Inflammatory macrophage treated with lipopolysaccharide for 1 hour (primary cell): ENCODE data around the gene CD9.

Experiments used
- DNase-seq, 2 donors: peaks; one replicate each; pipeline ENCODE4 v3.0.0-alpha.2; 2020 to 2022

The CD9 gene

DNA sequence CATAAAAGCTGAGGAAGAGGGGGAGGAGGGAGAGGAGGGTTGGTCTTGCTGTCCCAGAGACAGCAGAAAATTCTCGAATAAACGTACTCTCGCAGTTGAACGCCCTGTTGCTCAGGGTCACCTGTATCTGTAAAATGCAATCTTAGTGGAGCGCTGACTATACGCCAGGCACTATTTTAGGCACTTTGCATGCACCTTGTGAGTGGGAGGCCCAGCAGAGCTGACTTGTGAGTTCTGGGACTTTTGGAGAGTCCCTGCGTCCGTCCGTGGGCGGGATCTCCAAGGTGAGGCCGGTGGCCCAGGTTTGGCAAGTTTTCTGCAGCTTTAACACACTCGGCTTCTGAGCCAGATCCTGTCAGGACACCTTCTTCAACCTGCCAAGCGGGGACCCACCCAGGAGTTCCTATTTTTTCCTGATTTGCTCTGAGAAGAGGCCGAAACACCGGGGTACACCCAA, 77.8 kb downstream of the CD9 start:
- no peak for DNase-seq

GRCh38 chr12:6278439-6279255, 78.4 kb downstream of the CD9 start:
- peak; percentile 90 to 94 for DNase-seq

GRCh38 chr12:6279256-6279628, 79.0 kb downstream of the CD9 start:
- DNase-seq: no peak

DNA sequence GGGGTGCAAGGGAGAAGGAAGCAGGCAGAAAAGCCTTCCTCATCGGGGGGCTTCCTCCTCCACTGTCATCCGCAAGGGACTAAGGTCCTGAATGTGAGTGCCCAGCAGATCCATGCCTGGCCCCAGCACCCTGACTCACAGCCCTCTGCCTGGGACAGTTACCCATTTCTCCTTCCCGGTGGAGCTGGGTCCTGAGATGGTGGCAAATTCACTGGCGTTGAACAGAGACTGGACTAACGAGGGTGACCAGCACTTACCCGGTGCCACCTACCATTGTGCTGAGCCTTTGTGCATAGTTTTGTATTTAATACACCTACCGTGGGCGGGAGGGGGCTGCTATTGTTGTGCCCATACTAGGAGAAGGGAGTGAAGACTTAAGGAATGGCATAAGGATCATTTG, 79.4 kb downstream of the CD9 start:
- DNase-seq: no peak

DNA sequence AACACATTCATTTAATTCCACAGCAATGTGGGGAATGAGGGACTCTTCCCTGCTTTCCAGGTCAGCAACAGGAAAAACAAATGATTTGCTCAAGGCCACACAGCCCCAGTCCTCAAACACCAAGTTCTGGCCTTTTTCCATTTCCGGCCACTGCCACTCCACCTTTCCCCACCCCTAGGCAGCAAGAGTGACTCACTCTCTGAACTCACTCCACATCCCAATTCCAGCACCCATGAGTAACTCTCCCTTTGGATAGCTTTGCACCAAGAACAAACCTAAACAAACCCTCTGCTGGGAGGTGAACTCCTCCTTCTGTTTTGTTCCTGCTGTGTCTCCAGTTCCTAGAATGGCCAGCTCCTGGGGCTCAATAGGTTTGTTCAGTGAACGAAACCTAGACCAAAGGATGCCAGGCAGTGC, 79.9 kb downstream of the CD9 start:
- no peak for DNase-seq

GRCh38 chr12:6280672-6281071, 80.5 kb downstream of the CD9 start:
- no peak for DNase-seq

- no peak for DNase-seq
Observed at GRCh38 chr12:6281081-6281809, 81.0 kb downstream of the CD9 start.

- DNase-seq: no peak
Observed at GRCh38 chr12:6282453-6282840, 82.2 kb downstream of the CD9 start.

DNA sequence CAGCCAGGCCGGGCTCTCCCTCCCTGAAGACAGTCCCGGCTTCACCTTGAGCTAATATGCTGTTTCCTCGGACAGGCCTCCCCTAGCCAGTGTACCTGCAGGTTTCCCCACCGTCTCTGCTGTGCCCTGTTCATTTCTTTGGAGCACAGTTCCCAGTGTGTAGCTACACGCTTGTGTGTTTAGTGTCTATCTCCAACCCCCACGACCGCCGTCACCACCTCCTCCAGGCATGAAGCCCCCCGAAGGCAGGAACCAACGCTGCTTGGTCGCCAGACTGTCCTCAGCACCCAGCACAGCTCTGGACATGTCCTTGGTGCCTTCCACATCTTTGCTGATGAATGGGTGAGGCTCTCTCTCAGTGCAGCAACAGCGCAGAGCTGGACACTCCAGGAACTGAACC, 84.1 kb downstream of the CD9 start:
- DNase-seq: no peak

DNA sequence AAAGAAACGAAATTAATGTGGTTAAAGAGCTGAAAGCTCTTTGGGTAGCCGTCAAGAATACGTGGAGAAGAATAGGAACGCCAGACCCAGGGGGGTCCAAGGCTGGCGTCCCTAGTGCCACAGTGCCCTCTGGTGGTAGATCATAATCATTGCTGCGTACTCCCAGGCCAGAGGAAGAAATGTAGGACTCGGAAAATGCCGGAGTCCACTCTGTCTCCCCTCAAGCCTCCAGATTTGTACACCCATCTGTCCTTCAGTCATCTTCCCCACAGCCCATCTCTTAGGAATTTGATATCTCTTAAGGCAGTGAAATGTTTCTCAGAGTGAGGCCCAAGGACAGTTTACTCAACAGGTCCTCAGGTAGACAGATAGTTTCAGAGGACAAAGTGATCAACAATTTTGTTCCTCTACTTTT, 84.9 kb downstream of the CD9 start:
- DNase-seq: peak in 1 of 2 donors; percentile 78

GRCh38 chr12:6285532-6286306, 85.5 kb downstream of the CD9 start:
- DNase-seq: no peak
